H1 (cell line): ENCODE data around the gene CD69. TPM values are rescaled to one million over a fixed set of nuclear protein-coding genes. Genes with fewer than 3 reads are reported as not detected.

Source experiments
- CTCF ChIA-PET: fragments of 300-600 bp; sonication (Branson Sonifier 250); formaldehyde crosslinking; loops from one replicate; lab custom pipeline; 2021; ENCODE audit not compliant: partially characterized antibody; lab: Charles Lee
- POLR2A ChIA-PET: fragments of 300-600 bp; sonication (Branson Sonifier 250); formaldehyde crosslinking; loops from one replicate; lab custom pipeline; 2021; ENCODE audit warnings: inconsistent platforms; ENCODE audit not compliant: partially characterized antibody; lab: Charles Lee
- DNase-seq, 2 experiments: peaks; one replicate each; pipeline versions ENCODE4 v3.0.0 to v3.0.0-alpha.2; 2010 to 2022; ENCODE audit warnings: low spot score in 2 of 2, low read depth in 1 of 2, mixed read lengths in 1 of 2
- FAIRE-seq: peaks from 2 replicates; lab custom pipeline; 2011; peaks lifted over from hg19 to GRCh38; lab: Jason Lieb, UNC
- H2AFZ ChIP-seq: 2 replicates; pipeline ENCODE4 v1.8.1; 2012; ENCODE audit warnings: low read length, inconsistent platforms
- H2AK5ac ChIP-seq: 2 replicates; pipeline ENCODE4 v1.6.1; 2013; ENCODE audit warnings: low read depth, low read length
- H2BK120ac ChIP-seq: replicated peaks from 2 replicates; pipeline ENCODE3; 2013; ENCODE audit warnings: low read depth, low read length, inconsistent platforms
- H2BK12ac ChIP-seq: 2 replicates; pipeline ENCODE4 v1.6.1; 2013; ENCODE audit warnings: low read depth, low read length
- H2BK15ac ChIP-seq: 2 replicates; pipeline ENCODE4 v1.6.1; 2013; ENCODE audit warnings: low read length
- H2BK20ac ChIP-seq: 2 replicates; pipeline ENCODE4 v1.6.1; 2013; ENCODE audit warnings: low read length
- H2BK5ac ChIP-seq: 2 replicates; pipeline ENCODE4 v1.6.1; 2013; ENCODE audit warnings: low read depth, low read length
- H3K14ac ChIP-seq: 2 replicates; pipeline ENCODE4 v1.6.1; 2013; ENCODE audit warnings: inconsistent platforms; ENCODE audit not compliant: insufficient read length
- H3K18ac ChIP-seq: 2 replicates; pipeline ENCODE4 v1.6.1; 2013; ENCODE audit warnings: low read length; ENCODE audit errors: extremely low read depth
- H3K23ac ChIP-seq: 2 replicates; pipeline ENCODE4 v1.6.1; 2013; ENCODE audit warnings: inconsistent platforms; ENCODE audit not compliant: insufficient read length
- H3K23me2 ChIP-seq: 2 replicates; pipeline ENCODE4 v1.6.1; 2013; ENCODE audit warnings: low read depth, low read length
- H3K27ac ChIP-seq: 2 replicates; pipeline ENCODE4 v1.6.1; 2011; ENCODE audit warnings: low read depth, low read length, inconsistent platforms
- H3K27me3 ChIP-seq, 4 experiments: replicated peaks in 1 of 4; 1 replicate in 1 of 4; 2 replicates in 3 of 4; pipeline versions ENCODE4 v1.6.1 to v1.8.1; 2011 to 2013; ENCODE audit warnings: low read length in 3 of 4, mild to moderate bottlenecking in 3 of 4, inconsistent platforms in 2 of 4, mixed read lengths in 2 of 4, moderate library complexity in 1 of 4; ENCODE audit not compliant: control insufficient read depth in 3 of 4, insufficient read depth in 3 of 4; ENCODE audit errors: extremely low read depth in 1 of 4
- H3K36me3 ChIP-seq, 4 experiments: 2 replicates each; pipeline versions ENCODE4 v1.6.1 to v1.8.1; 2011 to 2013; ENCODE audit warnings: mild to moderate bottlenecking in 4 of 4, low read length in 3 of 4, moderate library complexity in 2 of 4, control low read depth in 1 of 4, inconsistent platforms in 1 of 4; ENCODE audit not compliant: insufficient read depth in 4 of 4, control insufficient read depth in 2 of 4
- H3K4ac ChIP-seq: replicated peaks from 2 replicates; pipeline ENCODE3; 2013; ENCODE audit warnings: low read length, low read depth, mixed read lengths, inconsistent platforms; ENCODE audit not compliant: insufficient read length
- H3K4me1 ChIP-seq, 4 experiments: replicated peaks in 1 of 4; 1 replicate in 1 of 4; 2 replicates in 3 of 4; pipeline versions ENCODE4 v1.6.1 to v1.8.1; 2011 to 2013; ENCODE audit warnings: low read length in 3 of 4, inconsistent platforms in 2 of 4, mixed read lengths in 1 of 4; ENCODE audit not compliant: insufficient read depth in 4 of 4, control insufficient read depth in 3 of 4
- H3K4me2 ChIP-seq, 2 experiments: 2 replicates each; pipeline versions ENCODE4 v1.6.1 to v1.8.1; 2011 to 2013; ENCODE audit warnings: low read depth in 2 of 2, low read length in 2 of 2, control low read depth in 1 of 2, inconsistent platforms in 1 of 2, mild to moderate bottlenecking in 1 of 2; ENCODE audit not compliant: insufficient read depth in 1 of 2
- H3K4me3 ChIP-seq, 4 experiments: fragments of 200-600, 300-600 bp in 1 of 4; sonication (generic), shearing (Covaris generic), sonication (Bioruptor Twin) in 1 of 4; 2 replicates each; pipeline versions ENCODE4 v1.5.1 to v1.8.1; 2011 to 2016; ENCODE audit warnings: low read length in 4 of 4, low read depth in 3 of 4, control low read depth in 2 of 4, inconsistent platforms in 2 of 4, mild to moderate bottlenecking in 2 of 4, mixed read lengths in 1 of 4, moderate library complexity in 1 of 4; ENCODE audit not compliant: insufficient read depth in 2 of 4; ENCODE audit errors: extremely low read depth in 1 of 4
- H3K56ac ChIP-seq: replicated peaks from 2 replicates; pipeline ENCODE3; 2013; ENCODE audit warnings: low read depth, mild to moderate bottlenecking, mixed read lengths, low read length, inconsistent platforms; ENCODE audit not compliant: insufficient read length
- H3K79me1 ChIP-seq: 2 replicates; pipeline ENCODE4 v1.6.1; 2013; ENCODE audit warnings: low read depth, low read length, control low read depth
- H3K79me2 ChIP-seq, 2 experiments: 2 replicates each; pipeline versions ENCODE4 v1.6.1 to v1.8.1; 2012 to 2013; ENCODE audit warnings: low read length in 2 of 2, mild to moderate bottlenecking in 2 of 2, inconsistent platforms in 1 of 2; ENCODE audit not compliant: insufficient read depth in 2 of 2, control insufficient read depth in 1 of 2
- H3K9ac ChIP-seq, 4 experiments: replicated peaks in 1 of 4; 1 replicate in 1 of 4; 2 replicates in 3 of 4; pipeline versions ENCODE4 v1.6.1 to v1.8.1; 2011 to 2013; ENCODE audit warnings: low read depth in 3 of 4, low read length in 3 of 4, control low read depth in 2 of 4, mild to moderate bottlenecking in 2 of 4, moderate library complexity in 2 of 4, inconsistent platforms in 1 of 4; ENCODE audit errors: extremely low read depth in 1 of 4
- H3K9me3 ChIP-seq, 2 experiments: 2 replicates each; pipeline versions ENCODE4 v1.6.1 to v1.8.1; 2012 to 2013; ENCODE audit warnings: mild to moderate bottlenecking in 2 of 2, moderate library complexity in 2 of 2, control low read depth in 1 of 2, inconsistent platforms in 1 of 2, low read depth in 1 of 2, low read length in 1 of 2, mixed read lengths in 1 of 2; ENCODE audit not compliant: insufficient read depth in 2 of 2
- H4K20me1 ChIP-seq, 2 experiments: replicated peaks in 1 of 2; 2 replicates each; pipeline versions ENCODE3 to v1.8.1; 2011 to 2013; ENCODE audit warnings: inconsistent platforms in 2 of 2, low read length in 2 of 2, mild to moderate bottlenecking in 1 of 2; ENCODE audit not compliant: insufficient read depth in 2 of 2, control insufficient read depth in 1 of 2
- H4K5ac ChIP-seq: 2 replicates; pipeline ENCODE4 v1.6.1; 2013; ENCODE audit warnings: low read length, low read depth, mixed read lengths, inconsistent platforms; ENCODE audit not compliant: insufficient read length
- H4K8ac ChIP-seq: 2 replicates; pipeline ENCODE4 v1.8.0; 2013; ENCODE audit warnings: mild to moderate bottlenecking, moderate library complexity, low read length, inconsistent platforms; ENCODE audit not compliant: insufficient read depth; ENCODE audit errors: extremely low read depth
- H4K91ac ChIP-seq: replicated peaks from 2 replicates; pipeline ENCODE3; 2013; ENCODE audit warnings: low read length, mixed read lengths, inconsistent platforms; ENCODE audit not compliant: insufficient read length
- NANOG ChIP-seq: IDR thresholded peaks from 2 replicates; pipeline ENCODE4 v1.6.1; 2011; ENCODE audit warnings: low read length, low read depth, mild to moderate bottlenecking, inconsistent platforms; ENCODE audit not compliant: insufficient read depth, poor library complexity, severe bottlenecking
- POLR2AphosphoS5 ChIP-seq: IDR thresholded peaks from 2 replicates; pipeline ENCODE4 v1.6.1; 2011; ENCODE audit warnings: low read depth, low read length
- WGBS, 2 experiments: shearing (Covaris generic) in 1 of 2; methylation state at CpG; one replicate each; pipeline versions ENCODE4 v1.1.6 to v1.1.7; 2013 to 2015; ENCODE audit warnings: low lambda C conversion rate in 2 of 2, mixed read lengths in 2 of 2, inconsistent platforms in 1 of 2, low coverage in 1 of 2, missing lambda C conversion rate in 1 of 2; ENCODE audit not compliant: insufficient replicate concordance in 2 of 2, insufficient coverage in 1 of 2, insufficient read length in 1 of 2; ENCODE audit errors: extremely low coverage in 1 of 2, missing lambda C conversion rate in 1 of 2; 5-methylcytosine and 5-hydroxymethylcytosine counted together
- polyA plus RNA-seq, 7 experiments: library from polyadenylated mRNA; depleted of rRNA in 3 of 7; stranded (reverse) in 5 of 7; unstranded in 2 of 7; fragments of >200 nt in 5 of 7; fragments of 200-250 nt in 2 of 7; gene quantifications; 1 replicate in 5 of 7; 2 replicates in 1 of 7; 4 replicates in 1 of 7; pipeline versions ENCODE4 v1.2.1 to v1.2.3, GENCODE V29; 2011 to 2013; ENCODE audit warnings: missing spikeins in 2 of 7, mixed read lengths in 2 of 7
- total RNA-seq: library from RNA; stranded (reverse); fragmentation: NEBNext Ultra II Directional; extraction: Animal tissue kit (Norgen Biotek cat#: 25700); gene quantifications from 2 replicates; pipeline ENCODE4 v1.2.1, GENCODE V29; 2021

Gene CD69
- total and polyA plus RNA-seq, 2 of the 8 experiments (the other 6 are each of a cell fraction or from before 2014, with no cell fraction given), result not detected

DNA sequence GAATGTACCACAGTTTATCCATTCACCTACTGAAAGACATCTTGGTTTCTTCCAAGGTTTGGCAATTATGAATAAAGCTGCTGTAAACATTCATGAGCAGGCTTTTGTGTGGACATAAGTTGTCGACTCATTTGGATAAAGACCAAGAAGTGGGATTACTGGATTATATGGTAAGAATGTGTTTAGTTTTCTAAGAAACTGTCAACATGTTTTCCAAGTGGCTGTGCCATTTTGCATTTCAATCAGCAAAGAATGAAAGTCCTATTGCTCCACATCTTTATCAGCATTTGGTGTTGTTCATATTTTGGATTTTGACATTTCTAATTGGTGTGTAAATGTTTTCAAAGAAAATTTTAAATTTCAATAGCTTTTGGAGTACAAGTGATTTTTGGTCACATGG, 39.3 kb upstream of the CD69 start:
- Histone ChIP-seq H3K14ac (no peak overlapping the region), H3K79me1 (no peaks in the 10 kb centered on the region), H4K5ac (no peak overlapping the region), H3K18ac (no peak overlapping the region), H4K20me1 (no peaks in the 10 kb centered on the region), H3K9ac (no peak overlapping the region), H2AFZ (no peak overlapping the region), H2BK5ac (no peak overlapping the region), H3K36me3 (no peaks in the 10 kb centered on the region), H2BK120ac (no peak overlapping the region), H3K23me2 (no peaks in the 10 kb centered on the region), H3K79me2 (no peaks in the 10 kb centered on the region), H3K4me1 (no peaks in the 10 kb centered on the region; a peak in 1 of 7 replicates), H3K27me3 (no peaks in the 10 kb centered on the region), H3K56ac (no peak overlapping the region), H3K9me3 (no peaks in the 10 kb centered on the region), H4K91ac (no peak overlapping the region), H2BK15ac (no peak overlapping the region), H3K27ac (no peak overlapping the region), H3K23ac (no peak overlapping the region), H3K4me3 (no peak overlapping the region), H2BK20ac (no peak overlapping the region), H4K8ac (no peak overlapping the region), H2AK5ac (no peak overlapping the region), H2BK12ac (no peak overlapping the region), H3K4ac (no peak overlapping the region), H3K4me2 (no peak overlapping the region)
- no peak for DNase-seq
- WGBS, 2 experiments, result 95% methylated on average over 1 of the region's 1 CpG; no CpG with 5 or more reads in 1 of the 2 experiments
- ChIA-PET CTCF (interaction anchor here (0.8 to 10.7 kb wide), 8 partner anchors 8 to 204 kb away, joined by 3 to 278 read pairs (median 5); no protein-coding TSS in a partner anchor), POLR2A (no interaction called here)
- FAIRE-seq, result no peak
- no peak for TF ChIP-seq NANOG
- TF ChIP-seq POLR2AphosphoS5, result no peak
